ENCODE measurements around the gene COX6B1.
A peak's percentile ranks its signal among the peaks of the same experiment; 100 is the strongest.
"Not testable (repeated sequence)": the region's sequence is repeated elsewhere in the genome, so short reads cannot be mapped to it uniquely, and the experiment has no call there.

Gene COX6B1

DNA sequence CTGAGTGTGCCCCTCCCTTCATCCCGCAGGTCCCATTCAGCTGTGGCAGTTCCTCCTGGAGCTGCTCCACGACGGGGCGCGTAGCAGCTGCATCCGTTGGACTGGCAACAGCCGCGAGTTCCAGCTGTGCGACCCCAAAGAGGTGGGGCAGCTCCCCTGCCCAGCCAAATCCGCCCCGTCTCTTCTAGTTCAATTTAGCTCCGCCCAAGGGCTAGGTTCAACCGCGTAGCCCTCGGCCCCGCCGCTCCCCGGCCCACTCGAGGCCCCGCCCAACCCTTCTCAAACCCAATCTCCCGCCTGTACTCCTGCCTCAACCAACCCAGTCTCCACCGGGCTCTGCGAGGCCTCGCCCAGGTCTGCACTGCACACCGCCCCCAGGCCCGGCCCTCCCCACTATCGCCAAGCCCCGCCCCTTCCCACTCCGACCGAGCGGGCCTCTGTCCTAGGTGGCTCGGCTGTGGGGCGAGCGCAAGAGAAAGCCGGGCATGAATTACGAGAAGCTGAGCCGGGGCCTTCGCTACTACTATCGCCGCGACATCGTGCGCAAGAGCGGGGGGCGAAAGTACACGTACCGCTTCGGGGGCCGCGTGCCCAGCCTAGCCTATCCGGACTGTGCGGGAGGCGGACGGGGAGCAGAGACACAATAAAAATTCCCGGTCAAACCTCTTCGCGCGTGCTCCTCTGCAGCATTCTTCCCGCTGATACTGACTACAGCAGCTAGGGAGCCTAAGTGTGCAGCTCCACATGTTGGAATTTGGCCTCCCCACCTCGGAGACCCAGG lies 3.7 kb upstream of the COX6B1 start:
- peak overlapping the region; percentile 41 for H3K4me3 ChIP-seq (ENCODE audit: low read depth, low read length)
- TF ChIP-seq MYC (IDR thresholded peaks at IDR 0.05; ENCODE audit: low read depth, low read length) (no peak), POLR2A (IDR thresholded peaks at IDR 0.05; ENCODE audit: extremely low read depth, insufficient read length) (no peak)
- TF ChIP-seq, protein P1, sequence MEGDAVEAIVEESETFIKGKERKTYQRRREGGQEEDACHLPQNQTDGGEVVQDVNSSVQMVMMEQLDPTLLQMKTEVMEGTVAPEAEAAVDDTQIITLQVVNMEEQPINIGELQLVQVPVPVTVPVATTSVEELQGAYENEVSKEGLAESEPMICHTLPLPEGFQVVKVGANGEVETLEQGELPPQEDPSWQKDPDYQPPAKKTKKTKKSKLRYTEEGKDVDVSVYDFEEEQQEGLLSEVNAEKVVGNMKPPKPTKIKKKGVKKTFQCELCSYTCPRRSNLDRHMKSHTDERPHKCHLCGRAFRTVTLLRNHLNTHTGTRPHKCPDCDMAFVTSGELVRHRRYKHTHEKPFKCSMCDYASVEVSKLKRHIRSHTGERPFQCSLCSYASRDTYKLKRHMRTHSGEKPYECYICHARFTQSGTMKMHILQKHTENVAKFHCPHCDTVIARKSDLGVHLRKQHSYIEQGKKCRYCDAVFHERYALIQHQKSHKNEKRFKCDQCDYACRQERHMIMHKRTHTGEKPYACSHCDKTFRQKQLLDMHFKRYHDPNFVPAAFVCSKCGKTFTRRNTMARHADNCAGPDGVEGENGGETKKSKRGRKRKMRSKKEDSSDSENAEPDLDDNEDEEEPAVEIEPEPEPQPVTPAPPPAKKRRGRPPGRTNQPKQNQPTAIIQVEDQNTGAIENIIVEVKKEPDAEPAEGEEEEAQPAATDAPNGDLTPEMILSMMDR (IDR thresholded peaks at IDR 0.05; ENCODE audit: low read depth, low read length): no peak
- TF ChIP-seq, protein P2, sequence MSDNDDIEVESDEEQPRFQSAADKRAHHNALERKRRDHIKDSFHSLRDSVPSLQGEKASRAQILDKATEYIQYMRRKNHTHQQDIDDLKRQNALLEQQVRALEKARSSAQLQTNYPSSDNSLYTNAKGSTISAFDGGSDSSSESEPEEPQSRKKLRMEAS (IDR thresholded peaks at IDR 0.05; ENCODE audit: low read depth, low read length): no peak
- peak; percentile 92 for DNase-seq (ENCODE audit: low read depth)

DNA sequence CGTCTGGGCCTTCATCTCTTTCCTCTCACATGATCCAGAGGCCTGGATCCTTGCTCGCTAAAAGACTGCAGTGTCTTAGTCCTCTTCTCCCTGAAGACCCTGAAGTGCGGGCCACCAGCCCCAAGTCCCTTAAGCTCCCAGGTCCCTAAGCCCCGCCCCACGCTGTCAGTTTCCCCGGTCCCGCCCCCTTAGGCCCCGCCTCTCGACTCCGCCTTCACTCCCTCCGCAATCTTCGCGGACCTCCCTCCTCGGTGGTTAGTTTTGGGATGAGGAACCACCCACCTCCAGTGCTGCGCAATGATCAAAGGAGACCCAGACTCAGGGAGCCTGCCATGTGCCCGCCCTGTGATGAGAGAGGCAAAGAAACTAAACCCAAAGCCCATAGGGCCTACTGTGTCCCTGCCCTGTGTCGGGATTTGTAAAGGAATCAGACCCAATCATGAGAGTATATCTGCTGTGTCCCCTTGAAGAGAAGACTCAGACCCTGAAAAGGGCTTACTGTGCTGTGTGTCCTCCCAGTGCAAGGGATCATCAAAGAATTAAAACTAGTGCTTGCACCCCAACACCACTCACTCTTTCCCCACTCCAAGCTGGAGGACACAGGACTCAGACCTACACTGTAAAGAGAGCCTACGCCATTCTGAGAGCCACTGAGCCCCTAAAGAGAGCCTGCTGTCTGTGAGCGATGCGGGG lies 3.0 kb upstream of the COX6B1 start:
- peak overlapping the region; percentile 41 for H3K4me3 ChIP-seq (ENCODE audit: low read depth, low read length)
- TF ChIP-seq POLR2A (IDR thresholded peaks at IDR 0.05; ENCODE audit: extremely low read depth, insufficient read length) (no peak), MYC (IDR thresholded peaks at IDR 0.05; ENCODE audit: low read depth, low read length) (peak; percentile 41)
- TF ChIP-seq, protein P1 (IDR thresholded peaks at IDR 0.05; ENCODE audit: low read depth, low read length): no peak
- TF ChIP-seq, protein P2 (IDR thresholded peaks at IDR 0.05; ENCODE audit: low read depth, low read length): peak; percentile 44; the same call in 1 of the 2 replicates
- DNase-seq (ENCODE audit: low read depth): peak; percentile 80

DNA sequence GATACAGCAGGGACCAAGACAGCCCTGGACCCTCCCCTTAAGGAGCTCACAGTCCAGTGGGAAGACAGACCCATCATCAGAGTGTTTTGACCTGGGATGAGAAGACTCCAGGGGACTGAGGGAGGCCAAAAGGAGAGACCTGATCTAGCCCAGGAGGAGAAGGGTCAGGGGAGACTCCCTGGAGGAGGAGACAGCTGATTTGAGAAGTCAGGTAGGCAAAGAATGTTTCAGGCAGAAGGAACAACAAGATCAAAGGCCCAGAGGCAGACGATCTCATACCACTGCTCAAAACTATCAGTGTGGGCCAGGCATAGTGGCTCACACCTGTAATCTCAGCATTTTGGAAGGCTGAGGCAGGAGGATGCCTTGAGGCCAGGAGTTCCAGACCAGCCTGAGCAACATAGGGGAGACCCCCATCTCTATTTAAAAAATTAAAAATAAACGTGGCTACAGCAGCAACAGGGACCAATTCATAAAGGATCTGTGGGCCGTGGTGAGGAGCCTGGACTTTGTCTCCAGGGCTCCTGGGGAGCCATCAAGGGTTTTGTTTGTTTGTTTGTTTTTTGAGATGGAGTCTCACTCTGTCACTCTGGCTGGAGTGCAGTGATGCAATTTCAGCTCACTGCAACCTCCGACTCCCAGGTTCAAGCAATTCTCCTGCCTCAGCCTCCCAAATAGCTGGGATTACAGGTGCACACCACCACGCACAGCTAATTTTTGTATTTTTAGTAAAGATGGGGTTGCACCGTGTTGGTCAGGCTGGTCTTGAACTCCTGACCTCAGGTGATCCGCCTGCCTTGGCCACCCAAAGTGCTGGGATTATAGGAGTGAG lies 2.2 kb upstream of the COX6B1 start:
- TF ChIP-seq MYC (IDR thresholded peaks at IDR 0.05; ENCODE audit: low read depth, low read length): no peak
- no peak for TF ChIP-seq POLR2A (IDR thresholded peaks at IDR 0.05; ENCODE audit: extremely low read depth, insufficient read length)
- H3K4me3 ChIP-seq (ENCODE audit: low read depth, low read length): no peak overlapping the region
- DNase-seq (ENCODE audit: low read depth): no peak

DNA sequence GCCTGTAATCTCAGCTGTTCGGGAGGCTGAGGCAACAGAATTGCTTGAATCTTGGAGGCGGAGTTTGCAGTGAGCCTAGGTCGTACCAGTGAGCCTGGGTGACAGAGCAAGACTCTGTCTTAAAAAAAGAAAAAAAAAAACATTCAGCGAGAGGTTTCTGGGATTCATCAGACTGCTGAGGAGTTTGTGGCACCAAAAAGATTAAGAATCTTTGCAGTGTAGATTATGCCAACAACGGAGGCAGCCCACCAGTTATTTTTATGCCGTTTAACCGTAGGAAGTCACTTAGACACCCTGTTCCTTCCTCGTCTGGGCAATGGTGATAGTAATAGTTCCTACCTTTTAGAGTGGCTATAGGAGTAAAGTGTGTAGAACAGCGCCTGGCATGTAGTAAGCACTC lies 2.5 kb downstream of the COX6B1 start:
- no peak for DNase-seq (ENCODE audit: low read depth)
- no peak overlapping the region for H3K4me3 ChIP-seq (ENCODE audit: low read depth, low read length)
- TF ChIP-seq, protein P2 (IDR thresholded peaks at IDR 0.05; ENCODE audit: low read depth, low read length): no peak
- TF ChIP-seq, protein P1 (IDR thresholded peaks at IDR 0.05; ENCODE audit: low read depth, low read length): no peak
- TF ChIP-seq POLR2A (IDR thresholded peaks at IDR 0.05; ENCODE audit: extremely low read depth, insufficient read length): no peak
- no peak for TF ChIP-seq MYC (IDR thresholded peaks at IDR 0.05; ENCODE audit: low read depth, low read length)

DNA sequence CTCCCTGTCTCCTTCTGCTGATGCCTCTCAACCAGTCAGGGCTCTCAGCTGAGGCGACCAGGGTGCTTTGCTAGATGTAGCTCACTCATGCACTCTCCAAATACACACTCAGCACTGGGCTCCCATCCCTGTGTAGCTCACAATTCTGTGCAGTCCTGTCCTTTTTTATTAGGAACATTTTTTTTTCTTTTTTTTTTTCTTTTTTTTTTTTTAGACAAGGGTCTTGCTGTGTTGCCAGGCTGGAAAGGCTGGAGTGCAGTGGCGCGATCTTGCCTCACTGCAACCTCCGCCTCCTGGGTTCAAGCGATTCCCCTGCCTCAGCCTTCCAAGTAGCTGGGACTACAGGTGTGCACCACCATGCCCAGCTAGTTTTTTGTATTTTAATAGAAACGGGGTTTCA lies 6.7 kb downstream of the COX6B1 start:
- not testable (repeated sequence) for H3K4me3 ChIP-seq (ENCODE audit: low read depth, low read length); DNase-seq (ENCODE audit: low read depth)

DNA sequence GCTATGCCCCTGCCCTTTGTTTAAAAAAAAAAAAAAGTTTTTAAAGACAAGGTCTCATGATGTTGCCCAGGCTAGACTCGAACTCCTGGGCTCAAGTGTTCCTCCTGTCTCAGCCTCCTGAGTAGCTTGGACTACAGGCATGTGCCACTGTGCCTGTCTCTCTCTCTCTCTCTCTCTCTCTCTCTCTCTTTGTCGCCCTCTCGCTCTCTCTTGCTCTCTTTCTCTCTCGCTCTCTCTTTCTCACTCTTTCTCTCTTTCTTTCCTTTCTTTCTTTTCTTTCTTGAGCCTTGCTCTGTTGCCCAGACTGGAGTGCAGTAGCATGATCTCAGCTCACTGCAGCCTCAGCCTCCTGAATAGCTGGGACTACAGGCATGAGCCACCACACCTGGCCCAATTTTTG lies 7.5 kb downstream of the COX6B1 start:
- no peak for TF ChIP-seq POLR2A (IDR thresholded peaks at IDR 0.05; ENCODE audit: extremely low read depth, insufficient read length)
- TF ChIP-seq MYC (IDR thresholded peaks at IDR 0.05; ENCODE audit: low read depth, low read length): no peak
- TF ChIP-seq, protein P1 (IDR thresholded peaks at IDR 0.05; ENCODE audit: low read depth, low read length): no peak
- TF ChIP-seq, protein P2 (IDR thresholded peaks at IDR 0.05; ENCODE audit: low read depth, low read length): no peak
- no peak overlapping the region for H3K4me3 ChIP-seq (ENCODE audit: low read depth, low read length)
- DNase-seq (ENCODE audit: low read depth): no peak

Measured in NB4 (cell line).